Skeletal muscle tissue (tissue), 4 donors: ENCODE results near the gene POGLUT3. TPM values are rescaled to one million over a fixed set of nuclear protein-coding genes. Genes with fewer than 3 reads are reported as not detected.

ENCODE experiments used
- H3K27ac ChIP-seq: one replicate; pipeline ENCODE4 v1.7.0; 2013; ENCODE audit warnings: mild to moderate bottlenecking, low read depth, low read length, inconsistent platforms
- H3K27me3 ChIP-seq, 3 donors: one replicate each; pipeline ENCODE4 v1.7.0; 2013; ENCODE audit warnings: low read length in 3 of 3; ENCODE audit not compliant: control insufficient read depth in 3 of 3, insufficient read depth in 3 of 3
- H3K36me3 ChIP-seq, 3 donors: one replicate each; pipeline ENCODE4 v1.7.0; 2013; ENCODE audit warnings: low read length in 3 of 3; ENCODE audit not compliant: control insufficient read depth in 3 of 3, insufficient read depth in 3 of 3
- H3K4me1 ChIP-seq, 3 donors: one replicate each; pipeline ENCODE4 v1.7.0; 2013; ENCODE audit warnings: low read length in 3 of 3, mild to moderate bottlenecking in 3 of 3; ENCODE audit not compliant: control insufficient read depth in 3 of 3, insufficient read depth in 3 of 3
- H3K4me3 ChIP-seq, 3 donors: one replicate each; pipeline ENCODE4 v1.7.0; 2013; ENCODE audit warnings: low read length in 3 of 3
- H3K9ac ChIP-seq, 3 donors: one replicate each; pipeline ENCODE4 v1.7.0; 2013; ENCODE audit warnings: low read length in 3 of 3, mild to moderate bottlenecking in 3 of 3, moderate library complexity in 2 of 3, low read depth in 1 of 3
- H3K9me3 ChIP-seq, 3 donors: one replicate each; pipeline ENCODE4 v1.7.0; 2013; ENCODE audit warnings: low read length in 3 of 3; ENCODE audit not compliant: control insufficient read depth in 3 of 3
- total RNA-seq: library from RNA; depleted of rRNA; stranded (reverse); fragments of >200 nt; gene quantifications from one replicate; pipeline ENCODE4 v1.2.3, GENCODE V29; 2014
- donor health status: Osteomylitis.

The POGLUT3 gene
- total RNA-seq, 1 donor from 2014 or later, result 20.4 TPM

GRCh38 chr11:108530426-108530825 lies 32.2 kb upstream of the POGLUT3 start:
- Histone ChIP-seq H3K27ac (no peak overlapping the region), H3K36me3 (no peaks in the 10 kb centered on the region), H3K27me3 (no peaks in the 10 kb centered on the region), H3K9me3 (no peaks in the 10 kb centered on the region), H3K9ac (no peak overlapping the region), H3K4me3 (no peak overlapping the region), H3K4me1 (no peaks in the 10 kb centered on the region)

- Histone ChIP-seq H3K4me3 (no peak overlapping the region), H3K27ac (no peak overlapping the region), H3K4me1 (no peaks in the 10 kb centered on the region), H3K27me3 (no peaks in the 10 kb centered on the region), H3K9ac (no peak overlapping the region), H3K36me3 (no peaks in the 10 kb centered on the region), H3K9me3 (no peaks in the 10 kb centered on the region)
Observed at GRCh38 chr11:108527382-108527781, 29.2 kb upstream of the POGLUT3 start.

GRCh38 chr11:108525161-108525560 lies 27.0 kb upstream of the POGLUT3 start:
- no peaks in the 10 kb centered on the region for H3K36me3 ChIP-seq
- H3K4me1 ChIP-seq, result no peaks in the 10 kb centered on the region
- H3K9ac ChIP-seq, result no peak overlapping the region
- no peak overlapping the region for H3K27ac ChIP-seq
- H3K4me3 ChIP-seq, result no peak overlapping the region
- H3K27me3 ChIP-seq, result peaks cover 0 to 1% (median 0%) of the 10 kb centered on the region in 3 donors
- H3K9me3 ChIP-seq, result no peaks in the 10 kb centered on the region

- Histone ChIP-seq H3K36me3 (no peaks in the 10 kb centered on the region), H3K27ac (no peak overlapping the region), H3K4me1 (no peaks in the 10 kb centered on the region), H3K27me3 (peaks cover 0 to 4% (median 0%) of the 10 kb centered on the region in 3 donors), H3K9ac (no peak overlapping the region), H3K4me3 (no peak overlapping the region), H3K9me3 (no peaks in the 10 kb centered on the region)
Observed at GRCh38 chr11:108524422-108524821, 26.2 kb upstream of the POGLUT3 start.

GRCh38 chr11:108522318-108522717 lies 24.1 kb upstream of the POGLUT3 start:
- H3K9me3 ChIP-seq, result no peaks in the 10 kb centered on the region
- no peak overlapping the region for H3K4me3 ChIP-seq
- H3K36me3 ChIP-seq, result no peaks in the 10 kb centered on the region
- no peak overlapping the region for H3K9ac ChIP-seq
- H3K27me3 ChIP-seq, result peaks cover 0 to 4% (median 0%) of the 10 kb centered on the region in 3 donors
- H3K4me1 ChIP-seq, result no peaks in the 10 kb centered on the region
- no peak overlapping the region for H3K27ac ChIP-seq

GRCh38 chr11:108518581-108518980 lies 20.4 kb upstream of the POGLUT3 start:
- Histone ChIP-seq H3K9me3 (no peaks in the 10 kb centered on the region), H3K27me3 (peaks cover 0 to 4% (median 0%) of the 10 kb centered on the region in 3 donors)

GRCh38 chr11:108516125-108516524 lies 17.9 kb upstream of the POGLUT3 start:
- peaks cover 0 to 4% (median 0%) of the 10 kb centered on the region in 3 donors for H3K27me3 ChIP-seq
- no peaks in the 10 kb centered on the region for H3K4me1 ChIP-seq
- no peak overlapping the region for H3K4me3 ChIP-seq
- H3K9me3 ChIP-seq, result no peaks in the 10 kb centered on the region
- no peak overlapping the region for H3K27ac ChIP-seq
- no peak overlapping the region for H3K9ac ChIP-seq
- no peaks in the 10 kb centered on the region for H3K36me3 ChIP-seq

More at GRCh38 chr11:108518581-108518980, 20.4 kb upstream of the POGLUT3 start:
- Histone ChIP-seq H3K27ac (no peak overlapping the region), H3K4me1 (no peaks in the 10 kb centered on the region), H3K36me3 (no peaks in the 10 kb centered on the region), H3K4me3 (no peak overlapping the region), H3K9ac (no peak overlapping the region)

GRCh38 chr11:108512708-108513107 lies 14.5 kb upstream of the POGLUT3 start:
- no peaks in the 10 kb centered on the region for H3K27me3 ChIP-seq

GRCh38 chr11:108511851-108512474 lies 13.8 kb upstream of the POGLUT3 start:
- Histone ChIP-seq H3K4me1 (no peaks in the 10 kb centered on the region), H3K9ac (no peak overlapping the region), H3K36me3 (no peaks in the 10 kb centered on the region), H3K27me3 (no peaks in the 10 kb centered on the region), H3K27ac (no peak overlapping the region), H3K9me3 (no peaks in the 10 kb centered on the region), H3K4me3 (no peak overlapping the region)

More at GRCh38 chr11:108512708-108513107, 14.5 kb upstream of the POGLUT3 start:
- Histone ChIP-seq H3K27ac (no peak overlapping the region), H3K4me1 (no peaks in the 10 kb centered on the region), H3K9ac (no peak overlapping the region), H3K9me3 (no peaks in the 10 kb centered on the region), H3K36me3 (no peaks in the 10 kb centered on the region), H3K4me3 (no peak overlapping the region)

- Histone ChIP-seq H3K4me3 (no peak overlapping the region), H3K27ac (no peak overlapping the region), H3K4me1 (no peaks in the 10 kb centered on the region), H3K9ac (no peak overlapping the region), H3K9me3 (no peaks in the 10 kb centered on the region), H3K27me3 (no peaks in the 10 kb centered on the region), H3K36me3 (no peaks in the 10 kb centered on the region)
Observed at GRCh38 chr11:108508653-108509593, 10.7 kb upstream of the POGLUT3 start.
